H9 (cell line): ENCODE measurements around the gene TMEM239. TPM values are rescaled to one million over a fixed set of nuclear protein-coding genes. Genes with fewer than 3 reads are reported as not detected.

Experiments used
- DNase-seq: peaks from one replicate; pipeline ENCODE4 v3.0.0-alpha.2; 2017
- H2AFZ ChIP-seq: one replicate; pipeline ENCODE4 v1.6.1; 2013; ENCODE audit warnings: mild to moderate bottlenecking, low read length, control low read depth, moderate library complexity
- H2AK5ac ChIP-seq: 2 replicates; pipeline ENCODE4 v1.6.1; 2013; ENCODE audit warnings: low read length, control low read depth, mixed read lengths; ENCODE audit not compliant: insufficient read length
- H2BK120ac ChIP-seq: one replicate; pipeline ENCODE4 v1.6.1; 2013; ENCODE audit warnings: low read depth, mild to moderate bottlenecking, low read length, control low read depth, inconsistent platforms; ENCODE audit not compliant: poor library complexity, severe bottlenecking
- H2BK12ac ChIP-seq: 2 replicates; pipeline ENCODE4 v1.6.1; 2013; ENCODE audit warnings: low read length, control low read depth, mixed read lengths, low read depth; ENCODE audit not compliant: insufficient read length
- H2BK15ac ChIP-seq: 2 replicates; pipeline ENCODE4 v1.6.1; 2013; ENCODE audit warnings: low read depth, low read length, control low read depth
- H2BK20ac ChIP-seq: one replicate; pipeline ENCODE4 v1.6.1; 2013; ENCODE audit warnings: low read depth, mild to moderate bottlenecking, low read length, control low read depth, inconsistent platforms; ENCODE audit not compliant: poor library complexity, severe bottlenecking
- H2BK5ac ChIP-seq: 2 replicates; pipeline ENCODE4 v1.6.1; 2013; ENCODE audit warnings: low read length, control low read depth, mixed read lengths; ENCODE audit not compliant: insufficient read length
- H3K14ac ChIP-seq: 2 replicates; pipeline ENCODE4 v1.6.1; 2013; ENCODE audit warnings: low read length, control low read depth; ENCODE audit not compliant: insufficient read depth
- H3K18ac ChIP-seq: 2 replicates; pipeline ENCODE4 v1.6.1; 2013; ENCODE audit warnings: low read depth, mild to moderate bottlenecking, mixed read lengths, low read length, control low read depth; ENCODE audit not compliant: insufficient read length
- H3K23ac ChIP-seq: 2 replicates; pipeline ENCODE4 v1.6.1; 2013; ENCODE audit warnings: low read length, control low read depth, mixed read lengths, low read depth; ENCODE audit not compliant: insufficient read length
- H3K23me2 ChIP-seq: 2 replicates; pipeline ENCODE4 v1.6.1; 2013; ENCODE audit warnings: low read depth, mild to moderate bottlenecking, mixed read lengths, low read length, control low read depth; ENCODE audit not compliant: insufficient read length, poor library complexity, severe bottlenecking
- H3K27ac ChIP-seq: 2 replicates; pipeline ENCODE4 v1.5.1; 2013; ENCODE audit warnings: low read length, control low read depth, mixed read lengths, low read depth; ENCODE audit not compliant: insufficient read length
- H3K27me3 ChIP-seq: 2 replicates; pipeline ENCODE4 v1.6.1; 2013; ENCODE audit warnings: low read length, control low read depth, inconsistent platforms; ENCODE audit not compliant: insufficient read depth
- H3K4ac ChIP-seq: 2 replicates; pipeline ENCODE4 v1.6.1; 2013; ENCODE audit warnings: low read depth, mild to moderate bottlenecking, control low read depth, inconsistent platforms, low read length, moderate library complexity
- H3K4me1 ChIP-seq: 2 replicates; pipeline ENCODE4 v1.6.1; 2013; ENCODE audit warnings: low read length, control low read depth, inconsistent platforms; ENCODE audit not compliant: insufficient read depth
- H3K4me2 ChIP-seq: 2 replicates; pipeline ENCODE4 v1.6.1; 2013; ENCODE audit warnings: low read length, control low read depth, mixed read lengths; ENCODE audit not compliant: insufficient read length, insufficient read depth
- H3K56ac ChIP-seq: 2 replicates; pipeline ENCODE4 v1.6.1; 2013; ENCODE audit warnings: low read depth, mild to moderate bottlenecking, mixed read lengths, low read length, control low read depth; ENCODE audit not compliant: insufficient read length
- H3K79me1 ChIP-seq: 2 replicates; pipeline ENCODE4 v1.6.1; 2013; ENCODE audit warnings: low read depth, mild to moderate bottlenecking, moderate library complexity, low read length, control low read depth, inconsistent platforms; ENCODE audit not compliant: insufficient read depth, poor library complexity, severe bottlenecking
- H3K79me2 ChIP-seq: 2 replicates; pipeline ENCODE4 v1.6.1; 2013; ENCODE audit warnings: low read length, control low read depth, inconsistent platforms; ENCODE audit not compliant: insufficient read depth
- H3K9ac ChIP-seq: 2 replicates; pipeline ENCODE4 v1.6.1; 2013; ENCODE audit warnings: low read length, control low read depth, mixed read lengths; ENCODE audit not compliant: insufficient read length; ENCODE audit errors: extremely low read depth
- H3K9me3 ChIP-seq: one replicate; pipeline ENCODE4 v1.6.1; 2013; ENCODE audit warnings: low read depth, low read length, inconsistent platforms; ENCODE audit not compliant: control insufficient read depth
- H3T11ph ChIP-seq: one replicate; pipeline ENCODE4 v1.6.1; 2013; ENCODE audit warnings: mild to moderate bottlenecking, low read length, control low read depth, inconsistent platforms
- H4K20me1 ChIP-seq: one replicate; pipeline ENCODE4 v1.6.1; 2013; ENCODE audit not compliant: control insufficient read depth, insufficient read length, insufficient read depth
- H4K5ac ChIP-seq: 2 replicates; pipeline ENCODE4 v1.6.1; 2013; ENCODE audit warnings: low read depth, mild to moderate bottlenecking, mixed read lengths, low read length, control low read depth; ENCODE audit not compliant: insufficient read length
- H4K8ac ChIP-seq: replicated peaks from 2 replicates; pipeline ENCODE4 v1.6.1; 2013; ENCODE audit warnings: low read length, control low read depth, mixed read lengths, low read depth; ENCODE audit not compliant: insufficient read length
- H4K91ac ChIP-seq: 2 replicates; pipeline ENCODE4 v1.6.1; 2013; ENCODE audit warnings: low read depth, mild to moderate bottlenecking, moderate library complexity, mixed read lengths, low read length, control low read depth; ENCODE audit not compliant: insufficient read length
- H3K27ac Mint-ChIP-seq, 3 experiments: 2 replicates in 2 of 3; 3 replicates in 1 of 3; pipeline ENCODE4 v1.8.0; 2020 to 2021; ENCODE audit warnings: mixed read lengths in 3 of 3, mild to moderate bottlenecking in 1 of 3, moderate library complexity in 1 of 3
- H3K27me3 Mint-ChIP-seq: 2 replicates; pipeline ENCODE4 v1.8.0; 2021; ENCODE audit warnings: low read depth, mild to moderate bottlenecking, moderate library complexity, mixed read lengths
- H3K36me3 Mint-ChIP-seq, 3 experiments: 2 replicates in 2 of 3; 3 replicates in 1 of 3; pipeline ENCODE4 v1.8.0; 2020 to 2021; ENCODE audit warnings: low read depth in 3 of 3, mixed read lengths in 3 of 3; ENCODE audit not compliant: insufficient read depth in 1 of 3
- H3K4me1 Mint-ChIP-seq, 2 experiments: 2 replicates each; pipeline ENCODE4 v1.8.0; 2020; ENCODE audit warnings: mixed read lengths in 2 of 2
- H3K4me3 Mint-ChIP-seq, 2 experiments: 2 replicates in 1 of 2; 3 replicates in 1 of 2; pipeline ENCODE4 v1.8.0; 2020 to 2021; ENCODE audit warnings: mild to moderate bottlenecking in 2 of 2, mixed read lengths in 2 of 2, moderate library complexity in 1 of 2
- H3K9me3 Mint-ChIP-seq, 2 experiments: 2 replicates in 1 of 2; 3 replicates in 1 of 2; pipeline ENCODE4 v1.8.0; 2020; ENCODE audit warnings: mild to moderate bottlenecking in 2 of 2, mixed read lengths in 2 of 2, moderate library complexity in 1 of 2
- WGBS: extraction: QIAGEN DNeasy Blood & Tissue Kit; methylation state at CpG from one replicate; pipeline ENCODE4 v1.1.7; 2013; ENCODE audit warnings: missing lambda C conversion rate, low lambda C conversion rate, mixed read lengths; ENCODE audit not compliant: insufficient read length; ENCODE audit errors: extremely low coverage; 5-methylcytosine and 5-hydroxymethylcytosine counted together
- total RNA-seq: library from RNA; stranded (reverse); gene quantifications from 2 replicates; pipeline ENCODE4 v1.2.1, GENCODE V29; 2021
- TF ChIP-seq, protein P1 (sequence below): fragments of 200-600 bp; sonication (generic); conservative IDR thresholded peaks from 3 replicates; pipeline ENCODE4 v1.8.0; 2021; ENCODE audit warnings: antibody characterized with exemption, mild to moderate bottlenecking

TMEM239 gene
- total RNA-seq, 1 experiment from 2014 or later, result not detected

DNA sequence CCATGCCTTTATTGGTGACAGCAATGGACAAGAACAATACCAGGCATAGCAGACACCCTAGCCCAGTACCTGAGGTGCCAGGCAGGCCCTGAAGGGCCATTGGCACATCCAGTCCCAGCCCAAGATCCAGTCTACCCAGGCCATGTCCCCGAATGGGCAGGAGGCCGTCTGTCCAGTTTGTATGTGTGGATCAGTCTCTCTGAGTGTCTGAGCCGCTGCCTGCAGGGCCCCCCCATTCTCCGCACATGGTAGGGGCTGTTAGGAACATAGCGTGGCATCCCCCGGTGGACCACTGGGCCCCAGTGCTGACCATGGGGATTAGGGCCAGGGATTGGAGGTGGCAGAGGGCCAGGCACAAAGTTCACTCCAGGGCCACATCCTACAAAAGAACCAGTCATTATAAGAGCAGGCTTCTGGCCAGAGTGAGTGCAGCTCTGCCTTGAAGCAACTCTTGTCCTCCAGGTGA, 19.2 kb downstream of the TMEM239 start:
- Histone ChIP-seq H3K4me1 (no peaks in the 10 kb centered on the region), H3K27me3 (peaks cover 7% of the 10 kb centered on the region; the same call in 1 of the 2 replicates), H4K5ac (no peak overlapping the region), H3K9me3 (no peaks in the 10 kb centered on the region), H3K23ac (no peak overlapping the region), H2BK15ac (no peak overlapping the region), H3K4me2 (no peak overlapping the region), H3K79me2 (no peaks in the 10 kb centered on the region), H3K27ac (no peak overlapping the region), H3K9ac (no peak overlapping the region), H3K4ac (no peak overlapping the region), H4K20me1 (no peaks in the 10 kb centered on the region), H2BK12ac (no peak overlapping the region), H3K18ac (no peak overlapping the region), H4K91ac (no peak overlapping the region), H3K23me2 (no peaks in the 10 kb centered on the region), H2AK5ac (no peak overlapping the region), H3T11ph (no peak overlapping the region), H2AFZ (no peak overlapping the region), H3K56ac (no peak overlapping the region), H3K14ac (no peak overlapping the region), H3K79me1 (no peaks in the 10 kb centered on the region), H2BK20ac (no peak overlapping the region), H4K8ac (no peak overlapping the region), H2BK120ac (no peak overlapping the region), H2BK5ac (no peak overlapping the region)
- Mint-ChIP-seq H3K4me3 (no peak overlapping the region), H3K9me3 (peaks cover 0 to 4% of the 10 kb centered on the region in 2 experiments; a peak in 1 of 5 replicates), H3K27ac (no peak overlapping the region), H3K36me3 (peaks cover 3 to 27% (median 23%) of the 10 kb centered on the region in 3 experiments), H3K4me1 (peaks cover 3 to 7% of the 10 kb centered on the region in 2 experiments; a peak in 3 of 4 replicates), H3K27me3 (peaks cover 12% of the 10 kb centered on the region)
- no peak for DNase-seq
- TF ChIP-seq, protein P1, sequence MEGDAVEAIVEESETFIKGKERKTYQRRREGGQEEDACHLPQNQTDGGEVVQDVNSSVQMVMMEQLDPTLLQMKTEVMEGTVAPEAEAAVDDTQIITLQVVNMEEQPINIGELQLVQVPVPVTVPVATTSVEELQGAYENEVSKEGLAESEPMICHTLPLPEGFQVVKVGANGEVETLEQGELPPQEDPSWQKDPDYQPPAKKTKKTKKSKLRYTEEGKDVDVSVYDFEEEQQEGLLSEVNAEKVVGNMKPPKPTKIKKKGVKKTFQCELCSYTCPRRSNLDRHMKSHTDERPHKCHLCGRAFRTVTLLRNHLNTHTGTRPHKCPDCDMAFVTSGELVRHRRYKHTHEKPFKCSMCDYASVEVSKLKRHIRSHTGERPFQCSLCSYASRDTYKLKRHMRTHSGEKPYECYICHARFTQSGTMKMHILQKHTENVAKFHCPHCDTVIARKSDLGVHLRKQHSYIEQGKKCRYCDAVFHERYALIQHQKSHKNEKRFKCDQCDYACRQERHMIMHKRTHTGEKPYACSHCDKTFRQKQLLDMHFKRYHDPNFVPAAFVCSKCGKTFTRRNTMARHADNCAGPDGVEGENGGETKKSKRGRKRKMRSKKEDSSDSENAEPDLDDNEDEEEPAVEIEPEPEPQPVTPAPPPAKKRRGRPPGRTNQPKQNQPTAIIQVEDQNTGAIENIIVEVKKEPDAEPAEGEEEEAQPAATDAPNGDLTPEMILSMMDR, result no peak
- no CpG with 5 or more reads among the region's 6 CpGs for WGBS
